GM19397 (cell line): Measurements from ENCODE around the gene MSRB3.
"Not testable (repeated sequence)": the region's sequence is repeated elsewhere in the genome, so short reads cannot be mapped to it uniquely, and the experiment has no call there.

Experiments
- ATAC-seq: cut with Tn5 transposase; IDR thresholded peaks from one replicate; pipeline ENCODE4 v1.9.1; 2021; ENCODE audit warnings: mild to moderate bottlenecking, moderate library complexity; ENCODE audit not compliant: unreplicated experiment

The MSRB3 gene

GRCh38 chr12:65449400-65449799, 170.9 kb downstream of the MSRB3 start:
- ATAC-seq = no peak

- ATAC-seq = no peak
These were observed 172.1 kb downstream of the MSRB3 start for GRCh38 chr12:65450625-65451024.

- no peak for ATAC-seq
These were observed 175.8 kb downstream of the MSRB3 start for GRCh38 chr12:65454115-65454787.

- ATAC-seq = not testable (repeated sequence)
These were observed 178.9 kb downstream of the MSRB3 start for GRCh38 chr12:65457341-65457740.

- ATAC-seq = no peak
These were observed 180.2 kb downstream of the MSRB3 start for GRCh38 chr12:65458718-65459117.

GRCh38 chr12:65459545-65459944, 181.1 kb downstream of the MSRB3 start:
- no peak for ATAC-seq

GRCh38 chr12:65460063-65460462, 181.6 kb downstream of the MSRB3 start:
- ATAC-seq = no peak

- no peak for ATAC-seq
These were observed 182.5 kb downstream of the MSRB3 start for GRCh38 chr12:65461017-65461416.

- ATAC-seq = no peak
These were observed 184.0 kb downstream of the MSRB3 start for GRCh38 chr12:65462484-65462883.

- ATAC-seq = no peak
These were observed 184.6 kb downstream of the MSRB3 start for GRCh38 chr12:65463082-65463481.

GRCh38 chr12:65463611-65464010, 185.1 kb downstream of the MSRB3 start:
- ATAC-seq = no peak

GRCh38 chr12:65464930-65465329, 186.4 kb downstream of the MSRB3 start:
- no peak for ATAC-seq

- ATAC-seq = no peak
These were observed 187.5 kb downstream of the MSRB3 start for GRCh38 chr12:65465766-65466547.

- ATAC-seq = no peak
These were observed 188.4 kb downstream of the MSRB3 start for GRCh38 chr12:65466911-65467310.

GRCh38 chr12:65470256-65470655, 191.8 kb downstream of the MSRB3 start:
- no peak for ATAC-seq

GRCh38 chr12:65472079-65472478, 193.6 kb downstream of the MSRB3 start:
- ATAC-seq = no peak

GRCh38 chr12:65474831-65475230, 196.3 kb downstream of the MSRB3 start:
- ATAC-seq = no peak

GRCh38 chr12:65477721-65478120, 199.2 kb downstream of the MSRB3 start:
- ATAC-seq = no peak

GRCh38 chr12:65483891-65484516, 205.5 kb downstream of the MSRB3 start:
- not testable (repeated sequence) for ATAC-seq

- no peak for ATAC-seq
These were observed 209.7 kb downstream of the MSRB3 start for GRCh38 chr12:65488197-65488596.

- no peak for ATAC-seq
These were observed 211.8 kb downstream of the MSRB3 start for GRCh38 chr12:65490250-65490649.
